K562 (cell line): ENCODE data around the gene HSPA2. TPM values are rescaled to one million over a fixed set of nuclear protein-coding genes. Genes with fewer than 3 reads are reported as not detected.
A peak's percentile ranks its signal among the peaks of the same experiment; 100 is the strongest.

Source experiments
- ARID1B ChIP-seq: fragments of 450-650 bp; IDR thresholded peaks from 2 replicates; pipeline ENCODE4 v1.6.1; 2016; ENCODE audit warnings: antibody characterized with exemption, mild to moderate bottlenecking, inconsistent platforms
- CBFA2T2 ChIP-seq: fragments of 450-650 bp; conservative IDR thresholded peaks from 2 replicates; pipeline ENCODE4 v1.6.1; 2017; ENCODE audit warnings: mild to moderate bottlenecking
- CBX3 ChIP-seq, 2 experiments: IDR thresholded peaks; 1 replicate in 1 of 2; 2 replicates in 1 of 2; pipeline ENCODE4 v1.6.1; 2012; ENCODE audit warnings: inconsistent platforms in 2 of 2, low read length in 2 of 2, borderline replicate concordance in 1 of 2, control low read depth in 1 of 2
- CREB3L1 ChIP-seq: fragments of 450-650 bp; IDR thresholded peaks from 2 replicates; pipeline ENCODE4 v1.6.1; 2014; ENCODE audit warnings: low read depth, mild to moderate bottlenecking, moderate library complexity, borderline replicate concordance
- GABPA ChIP-seq: fragments of 200-800 bp; sonication (Bioruptor generic); conservative IDR thresholded peaks from 2 replicates; pipeline ENCODE4 v1.6.1; 2016; ENCODE audit warnings: low read depth, missing genetic modification characterization, missing compliant biosample characterization
- HDAC6 ChIP-seq: IDR thresholded peaks from 2 replicates; pipeline ENCODE4 v1.6.1; 2012; ENCODE audit warnings: low read depth, mild to moderate bottlenecking, control low read depth, inconsistent platforms, low read length, moderate library complexity
- HOMEZ ChIP-seq: fragments of 250-450 bp; sonication (Bioruptor Pico); IDR thresholded peaks from 2 replicates; pipeline ENCODE4 v1.4.0; 2020; ENCODE audit warnings: mild to moderate bottlenecking, moderate library complexity
- MCM2 ChIP-seq: fragments of 450-650 bp; IDR thresholded peaks from 2 replicates; pipeline ENCODE4 v1.6.1; 2017; ENCODE audit warnings: low read depth, mild to moderate bottlenecking
- POU5F1 ChIP-seq: fragments of 150-350 bp; IDR thresholded peaks from 2 replicates; pipeline ENCODE4 v1.6.1; 2014; ENCODE audit warnings: borderline replicate concordance, low read length, low read depth, mild to moderate bottlenecking; ENCODE audit not compliant: partially characterized antibody
- PRDM10 ChIP-seq: fragments of 450-650 bp; IDR thresholded peaks from 2 replicates; pipeline ENCODE4 v1.6.1; 2018; ENCODE audit not compliant: partially characterized antibody
- PURB ChIP-seq: sonication (generic); formaldehyde crosslinking; IDR thresholded peaks from 2 replicates; pipeline ENCODE4 v1.9.0; 2021; ENCODE audit warnings: low read depth, mild to moderate bottlenecking, missing genetic modification reagents
- PYGO2 ChIP-seq: fragments of 450-650 bp; IDR thresholded peaks from 2 replicates; pipeline ENCODE4 v1.6.1; 2016; ENCODE audit warnings: mild to moderate bottlenecking, missing genetic modification characterization, moderate library complexity, missing compliant biosample characterization
- RAD51 ChIP-seq: fragments of 450-650 bp; IDR thresholded peaks from 2 replicates; pipeline ENCODE4 v1.7.1; 2016; ENCODE audit warnings: low read depth, mild to moderate bottlenecking, borderline replicate concordance
- RBM34 ChIP-seq: fragments of 200-400 bp; formaldehyde crosslinking; IDR thresholded peaks from 2 replicates; pipeline ENCODE4 v1.6.1; 2018; ENCODE audit warnings: low read length, borderline replicate concordance; ENCODE audit not compliant: insufficient read depth
- SMAD2 ChIP-seq: fragments of 150-350 bp; IDR thresholded peaks from 2 replicates; pipeline ENCODE4 v1.6.1; 2014; ENCODE audit warnings: low read depth, mild to moderate bottlenecking, low read length
- TCF7 ChIP-seq: sonication (generic); IDR thresholded peaks from 2 replicates; pipeline ENCODE4 v1.6.1; 2016; ENCODE audit warnings: antibody characterized with exemption, borderline replicate concordance
- TGIF2 ChIP-seq: sonication (generic); formaldehyde crosslinking; IDR thresholded peaks from 2 replicates; pipeline ENCODE4 v1.8.1; 2022; ENCODE audit warnings: mild to moderate bottlenecking, missing genetic modification reagents, moderate library complexity
- ZNF76 ChIP-seq: fragments of 250-450 bp; sonication (Bioruptor Pico); IDR thresholded peaks from 2 replicates; pipeline ENCODE4 v1.4.0; 2020; ENCODE audit warnings: mild to moderate bottlenecking, moderate library complexity, borderline replicate concordance
- ZNF764 ChIP-seq: fragments of 250-450 bp; sonication (Bioruptor Pico); IDR thresholded peaks from 2 replicates; pipeline ENCODE4 v1.4.0; 2020; ENCODE audit warnings: low read depth, mild to moderate bottlenecking, moderate library complexity
- polyA plus RNA-seq, 8 experiments: library from polyadenylated mRNA; depleted of rRNA in 4 of 8; stranded (reverse) in 5 of 8; unstranded in 3 of 8; fragments of >200 nt; fragmentation: Nextera tagmentation in 2 of 8; fragmentation: Illumina TruSeq in 1 of 8; extraction: Ambion mirVana in 2 of 8; extraction: Trizol in 1 of 8; gene quantifications; 2 replicates each; pipeline versions ENCODE4 v1.2.1 to v1.2.3, GENCODE V29; 2011 to 2014; ENCODE audit warnings: inconsistent platforms in 1 of 8, missing spikeins in 1 of 8
- total RNA-seq, 7 experiments: library from RNA; depleted of rRNA in 6 of 7; stranded (reverse); fragments of >200 nt in 6 of 7; fragmentation: Illumina TruSeq in 2 of 7; extraction: Trizol in 2 of 7; gene quantifications; 2 replicates each; pipeline versions ENCODE4 v1.2.1 to v1.2.3, GENCODE V29; 2011 to 2021; ENCODE audit warnings: low replicate concordance in 1 of 7

HSPA2 gene
- total and polyA plus RNA-seq, 9 of the 15 experiments (the other 6 are each of a cell fraction or from before 2014, with no cell fraction given): not detected

- TF ChIP-seq ZNF764 (CRISPR knock-in tag): no peak
- TF ChIP-seq ARID1B: peak; percentile 70
- no peak for TF ChIP-seq HOMEZ (CRISPR knock-in tag)
- no peak for TF ChIP-seq HDAC6
- peak; percentile 70; the same call in 1 of the 2 replicates for TF ChIP-seq TCF7
- TF ChIP-seq TGIF2 (CRISPR knock-in tag): no peak
- peak; percentile 65 for TF ChIP-seq CBFA2T2
- no peak for TF ChIP-seq POU5F1
- TF ChIP-seq ZNF76 (CRISPR knock-in tag): no peak
- no peak for TF ChIP-seq MCM2
- TF ChIP-seq CREB3L1: no peak
- TF ChIP-seq RBM34: no peak
- TF ChIP-seq PRDM10: no peak
- TF ChIP-seq PYGO2 (tag): no peak
- TF ChIP-seq RAD51: no peak
- TF ChIP-seq GABPA (tag): no peak; the same call in 1 of the 2 replicates
- no peak for TF ChIP-seq SMAD2
- TF ChIP-seq PURB (CRISPR knock-in tag): no peak
- TF ChIP-seq CBX3 (IDR thresholded peaks at IDR 0.05; ENCODE audit: borderline replicate concordance in 1 of 2, low read length in 2 of 2): no peak
These were observed 37.6 kb upstream of the HSPA2 start (continued) for GRCh38 chr14:64502887-64503433.
